ENCODE measurements around the gene MYBPC3. TPM values are rescaled to one million over a fixed set of nuclear protein-coding genes. Genes with fewer than 3 reads are reported as not detected.

Gene MYBPC3
- total RNA-seq (2014; rRNA removed; shearing (Covaris generic); ENCODE audit: low replicate concordance): 0.67 and 0.72 TPM in 2 replicates

GRCh38 chr11:47352556-47352955 is at the start of gene MYBPC3:
Gene MYBPC3 (minus strand): TSS chr11:47352702. CDS start chr11:47352647, 55 bp downstream.
- H3K36me3 ChIP-seq (ENCODE audit: insufficient read depth, low read length): peaks cover 3% of the 10 kb centered on the region; the same call in 1 of the 2 replicates
- no peaks in the 10 kb centered on the region for H3K79me2 ChIP-seq (ENCODE audit: low read length)

GRCh38 chr11:47400768-47401279 is 48.3 kb upstream of the MYBPC3 start:
- H3K27me3 ChIP-seq (ENCODE audit: low read length): no peaks in the 10 kb centered on the region
- no peak overlapping the region for H2AFZ ChIP-seq (ENCODE audit: low read length)
- H4K20me1 ChIP-seq (ENCODE audit: insufficient read depth, low read depth, low read length): no peaks in the 10 kb centered on the region
- H3K4me3 ChIP-seq (ENCODE audit: low read length): peak overlapping the region; percentile 84
- no peaks in the 10 kb centered on the region for H3K79me2 ChIP-seq (ENCODE audit: low read length)
- peak overlapping the region; percentile 86 for H3K4me2 ChIP-seq (ENCODE audit: low read depth, low read length, poor library complexity, severe bottlenecking)
- peak overlapping the region; percentile 100 for H3K27ac ChIP-seq (ENCODE audit: low read length)
- no peaks in the 10 kb centered on the region for H3K9me2 ChIP-seq (replicated peaks; ENCODE audit: insufficient read depth, low read length)
- peaks cover 54% of the 10 kb centered on the region for H3K4me1 ChIP-seq (ENCODE audit: low read length)
- H3K9me3 ChIP-seq (ENCODE audit: low read length): no peaks in the 10 kb centered on the region
- H3K9ac ChIP-seq (ENCODE audit: low read length): peak overlapping the region; percentile 95
- H3K36me3 ChIP-seq (ENCODE audit: insufficient read depth, low read length): no peaks in the 10 kb centered on the region
- DNase-seq: peak; percentile 88

More at GRCh38 chr11:47352556-47352955, at the start of gene MYBPC3:
- no peak within 1 kb of the TSS for H3K27ac ChIP-seq (ENCODE audit: low read length)
- H3K4me1 ChIP-seq (ENCODE audit: low read length): peaks cover 8% of the 10 kb centered on the region
- no peaks in the 10 kb centered on the region for H3K9me2 ChIP-seq (replicated peaks; ENCODE audit: insufficient read depth, low read length)
- no peak within 1 kb of the TSS for H3K4me3 ChIP-seq (ENCODE audit: low read length)
- H4K20me1 ChIP-seq (ENCODE audit: insufficient read depth, low read depth, low read length): no peaks in the 10 kb centered on the region
- no peak within 1 kb of the TSS for H3K9ac ChIP-seq (ENCODE audit: low read length)
- H3K4me2 ChIP-seq (ENCODE audit: low read depth, low read length, poor library complexity, severe bottlenecking): no peak within 1 kb of the TSS
- no peaks in the 10 kb centered on the region for H3K27me3 ChIP-seq (ENCODE audit: low read length)
- no peak within 1 kb of the TSS for H2AFZ ChIP-seq (ENCODE audit: low read length)
- H3K9me3 ChIP-seq (ENCODE audit: low read length): no peaks in the 10 kb centered on the region
- no peak for DNase-seq

- peak; percentile 94 for DNase-seq
Observed at GRCh38 chr11:47399860-47400767, 47.6 kb upstream of the MYBPC3 start.

GRCh38 chr11:47398551-47398950 is 46.0 kb upstream of the MYBPC3 start:
- H3K4me1 ChIP-seq (ENCODE audit: low read length): peaks cover 73% of the 10 kb centered on the region
- H3K36me3 ChIP-seq (ENCODE audit: insufficient read depth, low read length): no peaks in the 10 kb centered on the region
- H3K79me2 ChIP-seq (ENCODE audit: low read length): no peaks in the 10 kb centered on the region
- no peak overlapping the region for H3K9ac ChIP-seq (ENCODE audit: low read length)
- H3K9me2 ChIP-seq (replicated peaks; ENCODE audit: insufficient read depth, low read length): no peaks in the 10 kb centered on the region
- H3K27ac ChIP-seq (ENCODE audit: low read length): peak overlapping the region; percentile 100; the same call in 1 of the 2 replicates
- no peak overlapping the region for H3K4me3 ChIP-seq (ENCODE audit: low read length)
- no peaks in the 10 kb centered on the region for H3K9me3 ChIP-seq (ENCODE audit: low read length)
- no peaks in the 10 kb centered on the region for H3K27me3 ChIP-seq (ENCODE audit: low read length)
- no peak overlapping the region for H2AFZ ChIP-seq (ENCODE audit: low read length)
- peak; percentile 49 for DNase-seq
- H4K20me1 ChIP-seq (ENCODE audit: insufficient read depth, low read depth, low read length): no peaks in the 10 kb centered on the region
- H3K4me2 ChIP-seq (ENCODE audit: low read depth, low read length, poor library complexity, severe bottlenecking): no peak overlapping the region

More at GRCh38 chr11:47399860-47400767, 47.6 kb upstream of the MYBPC3 start:
- Histone ChIP-seq H3K27ac (ENCODE audit: low read length) (peak overlapping the region; percentile 100), H3K27me3 (ENCODE audit: low read length) (no peaks in the 10 kb centered on the region), H3K9ac (ENCODE audit: low read length) (peak overlapping the region; percentile 95), H3K9me3 (ENCODE audit: low read length) (no peaks in the 10 kb centered on the region), H3K4me1 (ENCODE audit: low read length) (peaks cover 61% of the 10 kb centered on the region), H3K4me2 (ENCODE audit: low read depth, low read length, poor library complexity, severe bottlenecking) (peak overlapping the region; percentile 86), H3K79me2 (ENCODE audit: low read length) (no peaks in the 10 kb centered on the region), H3K36me3 (ENCODE audit: insufficient read depth, low read length) (no peaks in the 10 kb centered on the region), H3K4me3 (ENCODE audit: low read length) (peak overlapping the region; percentile 84), H2AFZ (ENCODE audit: low read length) (no peak overlapping the region), H4K20me1 (ENCODE audit: insufficient read depth, low read depth, low read length) (no peaks in the 10 kb centered on the region), H3K9me2 (replicated peaks; ENCODE audit: insufficient read depth, low read length) (no peaks in the 10 kb centered on the region)

- no peaks in the 10 kb centered on the region for H3K36me3 ChIP-seq (ENCODE audit: insufficient read depth, low read length)
- H3K4me2 ChIP-seq (ENCODE audit: low read depth, low read length, poor library complexity, severe bottlenecking): no peak overlapping the region
- H3K9ac ChIP-seq (ENCODE audit: low read length): no peak overlapping the region
- H3K79me2 ChIP-seq (ENCODE audit: low read length): no peaks in the 10 kb centered on the region
- no peak for DNase-seq
- H3K27me3 ChIP-seq (ENCODE audit: low read length): no peaks in the 10 kb centered on the region
- H3K27ac ChIP-seq (ENCODE audit: low read length): peak overlapping the region; percentile 100; the same call in 1 of the 2 replicates
- H3K9me3 ChIP-seq (ENCODE audit: low read length): no peaks in the 10 kb centered on the region
- H2AFZ ChIP-seq (ENCODE audit: low read length): no peak overlapping the region
- no peaks in the 10 kb centered on the region for H4K20me1 ChIP-seq (ENCODE audit: insufficient read depth, low read depth, low read length)
- H3K9me2 ChIP-seq (replicated peaks; ENCODE audit: insufficient read depth, low read length): no peaks in the 10 kb centered on the region
- H3K4me1 ChIP-seq (ENCODE audit: low read length): peaks cover 72% of the 10 kb centered on the region
- H3K4me3 ChIP-seq (ENCODE audit: low read length): no peak overlapping the region
Observed at GRCh38 chr11:47398011-47398410, 45.5 kb upstream of the MYBPC3 start.

- Histone ChIP-seq H2AFZ (ENCODE audit: low read length) (no peak overlapping the region), H3K79me2 (ENCODE audit: low read length) (no peaks in the 10 kb centered on the region), H4K20me1 (ENCODE audit: insufficient read depth, low read depth, low read length) (no peaks in the 10 kb centered on the region), H3K4me2 (ENCODE audit: low read depth, low read length, poor library complexity, severe bottlenecking) (no peak overlapping the region), H3K9me2 (replicated peaks; ENCODE audit: insufficient read depth, low read length) (no peaks in the 10 kb centered on the region), H3K9ac (ENCODE audit: low read length) (peak overlapping the region; percentile 79), H3K27ac (ENCODE audit: low read length) (peak overlapping the region; percentile 84), H3K27me3 (ENCODE audit: low read length) (no peaks in the 10 kb centered on the region), H3K9me3 (ENCODE audit: low read length) (no peaks in the 10 kb centered on the region), H3K4me1 (ENCODE audit: low read length) (peaks cover 58% of the 10 kb centered on the region), H3K36me3 (ENCODE audit: insufficient read depth, low read length) (no peaks in the 10 kb centered on the region), H3K4me3 (ENCODE audit: low read length) (no peak overlapping the region)
- DNase-seq: no peak
Observed at GRCh38 chr11:47396049-47396320, 43.5 kb upstream of the MYBPC3 start.

GRCh38 chr11:47395223-47396048 is 42.9 kb upstream of the MYBPC3 start:
- H3K4me3 ChIP-seq (ENCODE audit: low read length): peak overlapping the region; percentile 59; the same call in 1 of the 2 replicates
- peak overlapping the region; percentile 84 for H3K27ac ChIP-seq (ENCODE audit: low read length)
- H4K20me1 ChIP-seq (ENCODE audit: insufficient read depth, low read depth, low read length): no peaks in the 10 kb centered on the region
- H3K9ac ChIP-seq (ENCODE audit: low read length): peak overlapping the region; percentile 79
- peak overlapping the region; percentile 18; the same call in 1 of the 2 replicates for H2AFZ ChIP-seq (ENCODE audit: low read length)
- H3K4me2 ChIP-seq (ENCODE audit: low read depth, low read length, poor library complexity, severe bottlenecking): peak overlapping the region; percentile 66
- H3K9me3 ChIP-seq (ENCODE audit: low read length): no peaks in the 10 kb centered on the region
- peaks cover 52% of the 10 kb centered on the region for H3K4me1 ChIP-seq (ENCODE audit: low read length)
- no peaks in the 10 kb centered on the region for H3K27me3 ChIP-seq (ENCODE audit: low read length)
- DNase-seq: peak; percentile 67
- no peaks in the 10 kb centered on the region for H3K9me2 ChIP-seq (replicated peaks; ENCODE audit: insufficient read depth, low read length)
- H3K36me3 ChIP-seq (ENCODE audit: insufficient read depth, low read length): no peaks in the 10 kb centered on the region
- no peaks in the 10 kb centered on the region for H3K79me2 ChIP-seq (ENCODE audit: low read length)

All from Karpas-422 (cell line).